Measurements from ENCODE around the gene GSG1L2. TPM values are rescaled to one million over a fixed set of nuclear protein-coding genes. Genes with fewer than 3 reads are reported as not detected.

The GSG1L2 gene
- total RNA-seq, 1 donor from 2014 or later = not detected

DNA sequence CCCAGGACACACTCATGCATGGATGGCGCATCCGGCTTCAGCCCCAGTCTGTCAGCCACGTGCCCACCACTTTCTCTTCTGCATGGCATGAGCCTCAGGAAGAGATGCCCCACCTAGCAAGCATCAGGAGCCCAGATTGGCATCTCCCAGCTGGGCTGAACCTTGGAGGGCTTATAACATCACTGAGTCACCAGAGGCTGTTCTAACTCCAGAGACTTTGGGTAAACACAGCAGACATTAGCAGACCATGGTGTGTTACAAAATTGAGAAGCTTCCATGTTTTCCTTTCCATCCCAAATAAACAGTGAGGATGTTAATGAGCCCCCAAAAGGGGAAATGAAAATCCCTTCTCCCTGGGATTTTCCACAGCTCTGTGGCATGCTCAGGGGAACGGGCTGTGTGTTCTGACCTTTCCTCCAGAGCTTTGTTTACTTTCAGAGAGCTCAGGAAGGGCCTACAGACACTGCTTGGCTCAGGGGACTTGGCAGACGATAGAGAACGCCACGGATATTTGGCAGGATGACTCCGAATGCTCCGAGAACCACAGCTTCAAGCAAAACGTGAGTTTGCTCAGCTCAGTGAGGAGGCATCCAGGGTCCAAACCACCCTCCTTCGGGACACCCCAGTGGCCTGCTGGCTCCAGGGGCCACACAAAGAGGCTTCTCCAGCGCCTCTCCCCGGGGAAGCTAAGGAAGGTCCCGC, 20.3 kb upstream of the GSG1L2 start:
- TF ChIP-seq, protein P1, sequence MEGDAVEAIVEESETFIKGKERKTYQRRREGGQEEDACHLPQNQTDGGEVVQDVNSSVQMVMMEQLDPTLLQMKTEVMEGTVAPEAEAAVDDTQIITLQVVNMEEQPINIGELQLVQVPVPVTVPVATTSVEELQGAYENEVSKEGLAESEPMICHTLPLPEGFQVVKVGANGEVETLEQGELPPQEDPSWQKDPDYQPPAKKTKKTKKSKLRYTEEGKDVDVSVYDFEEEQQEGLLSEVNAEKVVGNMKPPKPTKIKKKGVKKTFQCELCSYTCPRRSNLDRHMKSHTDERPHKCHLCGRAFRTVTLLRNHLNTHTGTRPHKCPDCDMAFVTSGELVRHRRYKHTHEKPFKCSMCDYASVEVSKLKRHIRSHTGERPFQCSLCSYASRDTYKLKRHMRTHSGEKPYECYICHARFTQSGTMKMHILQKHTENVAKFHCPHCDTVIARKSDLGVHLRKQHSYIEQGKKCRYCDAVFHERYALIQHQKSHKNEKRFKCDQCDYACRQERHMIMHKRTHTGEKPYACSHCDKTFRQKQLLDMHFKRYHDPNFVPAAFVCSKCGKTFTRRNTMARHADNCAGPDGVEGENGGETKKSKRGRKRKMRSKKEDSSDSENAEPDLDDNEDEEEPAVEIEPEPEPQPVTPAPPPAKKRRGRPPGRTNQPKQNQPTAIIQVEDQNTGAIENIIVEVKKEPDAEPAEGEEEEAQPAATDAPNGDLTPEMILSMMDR (IDR thresholded peaks at IDR 0.05) = no peak
- TF ChIP-seq EZH2 (IDR thresholded peaks at IDR 0.05) (no peak), EZH2phosphoT487 (IDR thresholded peaks at IDR 0.05) (no peak)
- Histone ChIP-seq H3K4me1 (no peaks in the 10 kb centered on the region), H3K4me3 (no peak overlapping the region), H3K27me3 (no peaks in the 10 kb centered on the region), H3K27ac (no peak overlapping the region), H3K9me3 (ENCODE audit: low read depth) (no peaks in the 10 kb centered on the region), H3K36me3 (no peaks in the 10 kb centered on the region), H3F3A (ENCODE audit: low read depth) (no peaks in the 10 kb centered on the region), H3K79me2 (ENCODE audit: low read depth) (no peaks in the 10 kb centered on the region), H3K4me2 (no peak overlapping the region), H4K20me1 (ENCODE audit: low read depth) (no peaks in the 10 kb centered on the region), H3K9ac (no peak overlapping the region), H2AFZ (replicated peaks) (no peak overlapping the region)
- DNase-seq (ENCODE audit: low spot score) = no peak
- peaks cover 5% of the 10 kb centered on the region for H3K4me1 Mint-ChIP-seq
- H3K27ac Mint-ChIP-seq = no peak overlapping the region
- no peak overlapping the region for H3K4me3 Mint-ChIP-seq
- H3K27me3 Mint-ChIP-seq (ENCODE audit: insufficient read depth, low read depth) = peaks cover 6% of the 10 kb centered on the region
- H3K36me3 Mint-ChIP-seq = no peaks in the 10 kb centered on the region
- peaks cover 2% of the 10 kb centered on the region for H3K9me3 Mint-ChIP-seq

DNA sequence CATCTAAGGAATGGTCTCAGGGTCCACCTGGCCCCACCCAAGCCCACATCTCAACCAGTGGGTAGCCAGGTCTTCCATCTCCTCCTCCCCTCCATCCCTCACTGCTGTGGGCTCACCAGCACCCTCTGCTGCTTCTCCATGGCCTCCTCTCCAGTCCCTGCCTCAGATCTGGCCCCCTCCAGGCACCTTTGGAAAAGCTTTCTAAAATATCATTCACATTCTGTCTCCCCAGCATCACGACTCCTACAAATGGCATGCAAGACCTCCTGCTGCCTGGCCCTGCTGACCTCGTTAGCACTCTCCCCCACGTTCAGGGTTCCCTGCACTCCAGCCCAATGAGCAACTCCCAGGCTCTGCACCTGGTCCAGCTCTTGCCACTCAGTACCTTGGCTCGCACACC, 17.6 kb upstream of the GSG1L2 start:
- no peak overlapping the region for H3K9ac ChIP-seq
- TF ChIP-seq EZH2 (IDR thresholded peaks at IDR 0.05) (no peak), EZH2phosphoT487 (IDR thresholded peaks at IDR 0.05) (no peak)
- TF ChIP-seq, protein P1 (IDR thresholded peaks at IDR 0.05) = no peak
- DNase-seq (ENCODE audit: low spot score) = no peak
- no peaks in the 10 kb centered on the region for H4K20me1 ChIP-seq (ENCODE audit: low read depth)
- Mint-ChIP-seq H3K9me3 (peaks cover 2% of the 10 kb centered on the region), H3K4me3 (no peak overlapping the region), H3K27me3 (ENCODE audit: insufficient read depth, low read depth) (peaks cover 6% of the 10 kb centered on the region), H3K27ac (no peak overlapping the region), H3K4me1 (peaks cover 5% of the 10 kb centered on the region), H3K36me3 (no peaks in the 10 kb centered on the region)
- no peak overlapping the region for H3K4me2 ChIP-seq
- H3K36me3 ChIP-seq = no peaks in the 10 kb centered on the region
- H3K4me3 ChIP-seq = no peak overlapping the region
- H2AFZ ChIP-seq (replicated peaks) = no peak overlapping the region
- no peaks in the 10 kb centered on the region for H3K79me2 ChIP-seq (ENCODE audit: low read depth)
- H3F3A ChIP-seq (ENCODE audit: low read depth) = no peaks in the 10 kb centered on the region
- H3K27me3 ChIP-seq = no peaks in the 10 kb centered on the region
- H3K4me1 ChIP-seq = no peaks in the 10 kb centered on the region
- no peak overlapping the region for H3K27ac ChIP-seq
- H3K9me3 ChIP-seq (ENCODE audit: low read depth) = no peaks in the 10 kb centered on the region

DNA sequence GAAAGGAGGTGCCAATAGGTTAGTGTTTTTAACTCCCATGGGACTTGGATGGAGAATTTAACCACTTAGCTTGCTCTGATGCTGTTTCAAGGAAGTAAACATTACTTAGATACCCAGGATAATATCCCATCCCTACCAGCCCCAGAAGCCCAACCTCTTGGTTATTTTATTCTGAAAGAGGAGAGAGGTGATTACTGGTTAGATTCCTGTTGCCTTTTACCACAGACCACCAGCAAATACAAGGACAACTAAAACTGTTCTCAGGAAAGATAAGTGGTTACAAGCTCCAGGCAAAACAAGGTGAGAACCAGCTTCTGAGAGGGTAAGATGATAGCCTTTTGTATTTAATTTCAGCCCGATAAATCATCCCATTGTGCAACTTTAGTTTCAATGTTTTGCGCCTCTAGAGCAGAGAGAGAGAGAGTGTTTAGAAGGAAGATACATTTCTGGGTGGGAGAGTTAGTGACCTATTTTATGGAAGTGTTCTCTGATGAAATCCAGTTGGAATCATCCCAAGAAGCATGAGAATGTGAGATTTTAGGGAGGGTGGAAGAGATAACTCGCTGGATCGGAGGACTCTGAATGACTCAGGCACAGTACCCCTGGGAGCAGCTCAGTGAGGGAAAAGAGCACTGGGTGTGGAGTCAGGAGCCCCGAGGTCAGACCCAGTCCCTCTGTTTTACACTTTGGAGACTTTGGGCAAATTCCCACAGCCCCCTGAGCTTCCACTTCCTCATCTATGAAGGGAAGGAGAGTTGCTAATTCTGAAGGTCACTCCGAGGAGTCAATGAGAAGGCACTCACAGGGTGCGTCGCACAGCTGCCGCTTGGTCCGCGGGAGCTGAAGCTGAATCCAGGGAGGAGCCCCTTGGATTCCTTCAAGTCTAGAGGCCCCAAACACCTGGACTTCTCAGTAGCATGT, 15.9 kb upstream of the GSG1L2 start:
- Mint-ChIP-seq H3K36me3 (no peaks in the 10 kb centered on the region), H3K4me1 (peaks cover 5% of the 10 kb centered on the region), H3K27me3 (ENCODE audit: insufficient read depth, low read depth) (peaks cover 8% of the 10 kb centered on the region), H3K9me3 (peaks cover 2% of the 10 kb centered on the region), H3K4me3 (no peak overlapping the region), H3K27ac (no peak overlapping the region)
- H4K20me1 ChIP-seq (ENCODE audit: low read depth) = no peaks in the 10 kb centered on the region
- H3K36me3 ChIP-seq = no peaks in the 10 kb centered on the region
- no peak overlapping the region for H3K9ac ChIP-seq
- H3K4me3 ChIP-seq = no peak overlapping the region
- H2AFZ ChIP-seq (replicated peaks) = peak overlapping the region; percentile 6
- no peaks in the 10 kb centered on the region for H3K4me1 ChIP-seq
- DNase-seq (ENCODE audit: low spot score) = no peak
- no peaks in the 10 kb centered on the region for H3K9me3 ChIP-seq (ENCODE audit: low read depth)
- H3K79me2 ChIP-seq (ENCODE audit: low read depth) = no peaks in the 10 kb centered on the region
- no peaks in the 10 kb centered on the region for H3F3A ChIP-seq (ENCODE audit: low read depth)
- no peak overlapping the region for H3K4me2 ChIP-seq
- H3K27ac ChIP-seq = no peak overlapping the region
- TF ChIP-seq EZH2 (IDR thresholded peaks at IDR 0.05) = no peak
- no peak for TF ChIP-seq EZH2phosphoT487 (IDR thresholded peaks at IDR 0.05)
- H3K27me3 ChIP-seq = no peaks in the 10 kb centered on the region

Measured in neural progenitor cell (in vitro differentiated cells).